ENCODE measurements around the gene IGFBP6. TPM values are rescaled to one million over a fixed set of nuclear protein-coding genes. Genes with fewer than 3 reads are reported as not detected.

The IGFBP6 gene
- total RNA-seq, 1 donor, result 723 TPM

GRCh38 chr12:53073881-53074280 lies 23.6 kb upstream of the IGFBP6 start:
- TF ChIP-seq, protein P1, sequence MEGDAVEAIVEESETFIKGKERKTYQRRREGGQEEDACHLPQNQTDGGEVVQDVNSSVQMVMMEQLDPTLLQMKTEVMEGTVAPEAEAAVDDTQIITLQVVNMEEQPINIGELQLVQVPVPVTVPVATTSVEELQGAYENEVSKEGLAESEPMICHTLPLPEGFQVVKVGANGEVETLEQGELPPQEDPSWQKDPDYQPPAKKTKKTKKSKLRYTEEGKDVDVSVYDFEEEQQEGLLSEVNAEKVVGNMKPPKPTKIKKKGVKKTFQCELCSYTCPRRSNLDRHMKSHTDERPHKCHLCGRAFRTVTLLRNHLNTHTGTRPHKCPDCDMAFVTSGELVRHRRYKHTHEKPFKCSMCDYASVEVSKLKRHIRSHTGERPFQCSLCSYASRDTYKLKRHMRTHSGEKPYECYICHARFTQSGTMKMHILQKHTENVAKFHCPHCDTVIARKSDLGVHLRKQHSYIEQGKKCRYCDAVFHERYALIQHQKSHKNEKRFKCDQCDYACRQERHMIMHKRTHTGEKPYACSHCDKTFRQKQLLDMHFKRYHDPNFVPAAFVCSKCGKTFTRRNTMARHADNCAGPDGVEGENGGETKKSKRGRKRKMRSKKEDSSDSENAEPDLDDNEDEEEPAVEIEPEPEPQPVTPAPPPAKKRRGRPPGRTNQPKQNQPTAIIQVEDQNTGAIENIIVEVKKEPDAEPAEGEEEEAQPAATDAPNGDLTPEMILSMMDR (IDR thresholded peaks at IDR 0.05; ENCODE audit: insufficient read depth, low read length), result no peak
- no peak overlapping the region for H3K4me3 ChIP-seq (ENCODE audit: low read depth, low read length)
- DNase-seq (ENCODE audit: low read depth), result no peak

GRCh38 chr12:53074283-53074998 lies 23.0 kb upstream of the IGFBP6 start:
- DNase-seq (ENCODE audit: low read depth), result no peak
- TF ChIP-seq, protein P1 (IDR thresholded peaks at IDR 0.05; ENCODE audit: insufficient read depth, low read length), result no peak

GRCh38 chr12:53074999-53075370 lies 22.5 kb upstream of the IGFBP6 start:
- no peak overlapping the region for H3K4me3 ChIP-seq (ENCODE audit: low read depth, low read length)
- TF ChIP-seq, protein P1 (IDR thresholded peaks at IDR 0.05; ENCODE audit: insufficient read depth, low read length), result no peak
- no peak for DNase-seq (ENCODE audit: low read depth)

More at GRCh38 chr12:53074283-53074998, 23.0 kb upstream of the IGFBP6 start:
- no peak overlapping the region for H3K4me3 ChIP-seq (ENCODE audit: low read depth, low read length)

GRCh38 chr12:53076461-53076860 lies 21.0 kb upstream of the IGFBP6 start:
- TF ChIP-seq, protein P1 (IDR thresholded peaks at IDR 0.05; ENCODE audit: insufficient read depth, low read length), result no peak
- DNase-seq (ENCODE audit: low read depth), result no peak
- no peak overlapping the region for H3K4me3 ChIP-seq (ENCODE audit: low read depth, low read length)

DNA sequence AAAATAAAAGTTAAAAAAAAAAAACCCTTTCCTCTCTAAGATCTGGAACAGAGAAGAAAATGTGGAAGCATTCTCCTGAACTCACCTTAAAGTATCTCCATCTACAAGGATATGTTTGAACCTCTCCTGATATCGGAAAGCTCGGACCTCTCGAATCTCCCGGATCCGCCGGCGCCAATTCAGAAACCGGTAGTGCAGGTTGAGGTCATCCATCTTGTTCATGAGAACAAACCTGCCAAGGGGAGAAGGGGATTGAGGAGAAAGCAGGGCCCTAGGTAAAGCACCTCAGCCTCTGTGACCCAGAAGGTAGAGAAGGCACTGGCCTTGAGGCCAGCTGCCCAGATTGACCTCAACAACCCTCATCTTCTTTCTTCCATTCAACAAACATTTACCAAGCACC lies 20.4 kb upstream of the IGFBP6 start:
- TF ChIP-seq, protein P1 (IDR thresholded peaks at IDR 0.05; ENCODE audit: insufficient read depth, low read length), result no peak
- no peak overlapping the region for H3K4me3 ChIP-seq (ENCODE audit: low read depth, low read length)
- no peak for DNase-seq (ENCODE audit: low read depth)

DNA sequence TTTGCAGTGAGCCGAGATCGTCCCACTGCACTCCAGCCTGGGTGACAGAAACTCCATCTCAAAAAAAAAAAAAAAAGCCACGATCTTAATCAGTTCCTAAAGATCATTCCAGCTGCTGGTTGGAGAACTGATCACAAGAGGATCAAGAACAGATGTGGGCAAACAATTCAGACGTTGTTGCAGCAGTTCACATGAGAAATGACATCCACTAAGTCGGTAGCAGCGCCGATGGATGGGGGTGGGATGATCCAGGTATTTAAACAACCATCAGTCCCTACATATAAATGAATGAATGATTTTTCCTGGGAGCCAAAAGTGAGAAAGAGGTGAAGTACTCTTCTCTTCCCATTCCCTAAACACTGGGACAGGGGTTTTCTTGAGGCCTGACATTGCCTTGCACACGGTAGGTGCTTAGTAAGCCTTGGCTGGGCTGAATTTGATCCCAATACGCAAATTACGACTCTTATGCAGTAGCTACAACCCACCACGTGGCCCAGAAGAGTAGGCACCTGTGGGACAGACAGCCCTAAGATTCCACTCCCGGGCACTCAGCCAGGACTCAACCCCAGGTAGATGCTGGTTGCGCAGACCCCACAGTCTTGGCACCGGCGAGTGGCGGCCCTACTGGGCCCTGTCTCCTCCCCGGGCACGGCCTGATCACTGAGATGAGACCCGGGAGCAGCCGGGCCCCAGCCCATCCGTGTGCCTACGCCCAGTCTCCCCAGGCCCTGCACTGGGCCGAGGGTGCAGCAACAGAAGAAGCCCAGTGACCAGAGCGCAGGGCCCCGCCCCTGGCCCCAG lies 18.8 kb upstream of the IGFBP6 start:
- TF ChIP-seq, protein P1 (IDR thresholded peaks at IDR 0.05; ENCODE audit: insufficient read depth, low read length), result no peak
- peak overlapping the region; percentile 78 for H3K4me3 ChIP-seq (ENCODE audit: low read depth, low read length)
- peak; percentile 46 for DNase-seq (ENCODE audit: low read depth)
